GM21390 (cell line): ENCODE measurements around the gene SRRM3.
"Not testable (repeated sequence)": the region's sequence is repeated elsewhere in the genome, so short reads cannot be mapped to it uniquely, and the experiment has no call there.

Experiments
- ATAC-seq: cut with Tn5 transposase; IDR thresholded peaks from one replicate; pipeline ENCODE4 v1.9.1; 2021; ENCODE audit not compliant: unreplicated experiment

SRRM3 gene

GRCh38 chr7:76311838-76312237 lies 110.1 kb downstream of the SRRM3 start:
- not testable (repeated sequence) for ATAC-seq

GRCh38 chr7:76314042-76314721 lies 112.5 kb downstream of the SRRM3 start:
- ATAC-seq, result peak; percentile 36

GRCh38 chr7:76314740-76315139 lies 113.0 kb downstream of the SRRM3 start:
- ATAC-seq, result not testable (repeated sequence)

- ATAC-seq, result no peak
Observed at GRCh38 chr7:76315364-76315763, 113.7 kb downstream of the SRRM3 start.

- no peak for ATAC-seq
Observed at GRCh38 chr7:76316984-76317781, 115.5 kb downstream of the SRRM3 start.

- ATAC-seq, result peak; percentile 89
Observed at GRCh38 chr7:76317782-76318487, 116.2 kb downstream of the SRRM3 start.

- peak; percentile 39 for ATAC-seq
Observed at GRCh38 chr7:76318488-76319353, 117.0 kb downstream of the SRRM3 start.

- ATAC-seq, result no peak
Observed at GRCh38 chr7:76325092-76325491, 123.4 kb downstream of the SRRM3 start.

GRCh38 chr7:76325811-76326210 lies 124.1 kb downstream of the SRRM3 start:
- ATAC-seq, result no peak

GRCh38 chr7:76326646-76327233 lies 125.0 kb downstream of the SRRM3 start:
- no peak for ATAC-seq

- no peak for ATAC-seq
Observed at GRCh38 chr7:76327610-76328009, 125.9 kb downstream of the SRRM3 start.

GRCh38 chr7:76328389-76328788 lies 126.7 kb downstream of the SRRM3 start:
- no peak for ATAC-seq

- ATAC-seq, result no peak
Observed at GRCh38 chr7:76329479-76329878, 127.8 kb downstream of the SRRM3 start.

- ATAC-seq, result no peak
Observed at GRCh38 chr7:76330261-76330660, 128.6 kb downstream of the SRRM3 start.

- no peak for ATAC-seq
Observed at GRCh38 chr7:76330673-76331072, 129.0 kb downstream of the SRRM3 start.

- no peak for ATAC-seq
Observed at GRCh38 chr7:76332078-76332477, 130.4 kb downstream of the SRRM3 start.

GRCh38 chr7:76333511-76334101 lies 131.9 kb downstream of the SRRM3 start:
- no peak for ATAC-seq

- ATAC-seq, result no peak
Observed at GRCh38 chr7:76334320-76334967, 132.7 kb downstream of the SRRM3 start.

- ATAC-seq, result not testable (repeated sequence)
Observed at GRCh38 chr7:76335417-76335816, 133.7 kb downstream of the SRRM3 start.

GRCh38 chr7:76336094-76336493 lies 134.4 kb downstream of the SRRM3 start:
- ATAC-seq, result no peak
